GM21619 (cell line): Measurements from ENCODE around the gene CDKL2.
"Not testable (repeated sequence)": the region's sequence is repeated elsewhere in the genome, so short reads cannot be mapped to it uniquely, and the experiment has no call there.

ENCODE experiments used
- ATAC-seq: cut with Tn5 transposase; IDR thresholded peaks from one replicate; pipeline ENCODE4 v1.9.1; 2021; ENCODE audit not compliant: unreplicated experiment

Gene CDKL2

DNA sequence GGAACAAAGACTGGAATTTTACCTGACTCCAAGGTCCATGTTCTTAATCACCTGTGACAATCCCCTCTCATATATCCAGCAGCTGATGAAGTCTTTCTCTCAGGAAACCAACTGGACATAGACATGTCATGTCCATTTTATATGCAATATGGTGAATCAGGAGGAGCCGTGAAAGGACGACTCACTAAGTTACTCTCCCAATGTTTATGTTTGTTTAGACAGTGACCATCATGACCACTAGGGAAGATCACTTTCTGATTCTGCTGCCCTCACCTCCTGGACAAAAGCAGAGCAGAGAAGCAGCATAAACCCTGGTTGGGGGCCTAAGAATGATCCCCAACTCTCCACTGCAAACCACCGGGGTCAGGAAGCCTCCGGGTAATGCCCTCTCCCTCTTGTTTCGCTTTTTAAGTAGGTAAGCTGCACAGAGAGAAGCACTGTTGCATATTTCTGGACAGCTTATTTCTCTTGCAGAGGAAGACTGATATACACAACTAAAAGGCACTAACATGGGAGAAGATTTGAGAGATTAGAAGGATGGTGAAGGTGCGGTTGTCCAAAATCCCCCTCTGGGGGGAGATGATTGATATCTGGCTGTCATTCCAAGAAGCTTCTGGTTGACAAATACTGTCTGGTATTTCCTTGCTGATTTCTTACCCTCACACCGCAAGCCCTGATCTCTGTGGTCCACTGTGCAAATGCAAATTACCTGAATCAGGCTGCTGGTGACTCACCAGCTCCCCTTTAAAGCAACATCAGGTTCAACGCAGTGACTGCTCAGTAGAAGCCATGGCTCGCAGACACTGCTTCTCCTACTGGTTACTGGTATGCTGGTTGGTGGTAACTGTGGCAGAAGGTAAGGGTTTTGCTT is 74.8 kb downstream of the CDKL2 start, which contains the start of gene ODAPH:
ODAPH (plus strand) TSS at position 773 of the 871 bp plus-strand sequence; CDS start at position 790, 17 bp downstream.
- ATAC-seq, result peak; percentile 99

DNA sequence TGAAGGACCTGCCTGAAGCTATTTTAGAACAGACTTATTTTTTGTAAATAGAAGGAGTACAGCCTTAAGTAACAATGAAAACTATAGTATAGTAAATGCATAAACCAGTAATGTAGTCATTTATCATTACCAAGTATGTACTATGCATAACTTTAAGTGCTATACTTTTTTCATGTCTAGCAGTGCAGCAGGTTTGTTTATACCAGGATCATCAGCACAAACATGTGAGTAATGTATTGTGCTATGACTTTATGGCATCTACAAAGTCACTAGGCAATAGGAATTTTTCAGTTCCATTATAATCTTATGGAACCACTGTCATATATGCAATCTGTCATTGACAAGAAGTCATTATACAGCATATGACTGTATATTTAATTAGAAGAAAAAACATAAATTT is 77.9 kb downstream of the CDKL2 start:
- ATAC-seq, result no peak

DNA sequence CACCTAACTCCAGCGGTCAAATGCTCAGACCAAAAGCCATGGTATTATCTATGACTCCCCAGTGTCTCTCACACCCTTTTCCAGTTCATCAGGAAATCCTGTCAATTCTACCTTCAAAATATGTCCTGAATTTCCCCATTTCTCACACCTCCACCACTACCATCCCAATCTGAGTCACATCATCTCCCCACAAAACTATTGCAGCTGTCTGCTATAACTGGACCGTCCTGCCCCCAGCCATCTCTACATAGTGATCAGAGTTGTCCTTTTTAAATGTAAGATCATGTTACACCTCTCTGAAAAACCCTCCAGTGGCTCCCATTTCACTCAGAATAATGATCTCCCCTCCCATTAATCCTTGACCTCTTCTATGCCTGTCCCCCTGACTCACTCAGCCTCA is 81.3 kb downstream of the CDKL2 start:
- no peak for ATAC-seq

DNA sequence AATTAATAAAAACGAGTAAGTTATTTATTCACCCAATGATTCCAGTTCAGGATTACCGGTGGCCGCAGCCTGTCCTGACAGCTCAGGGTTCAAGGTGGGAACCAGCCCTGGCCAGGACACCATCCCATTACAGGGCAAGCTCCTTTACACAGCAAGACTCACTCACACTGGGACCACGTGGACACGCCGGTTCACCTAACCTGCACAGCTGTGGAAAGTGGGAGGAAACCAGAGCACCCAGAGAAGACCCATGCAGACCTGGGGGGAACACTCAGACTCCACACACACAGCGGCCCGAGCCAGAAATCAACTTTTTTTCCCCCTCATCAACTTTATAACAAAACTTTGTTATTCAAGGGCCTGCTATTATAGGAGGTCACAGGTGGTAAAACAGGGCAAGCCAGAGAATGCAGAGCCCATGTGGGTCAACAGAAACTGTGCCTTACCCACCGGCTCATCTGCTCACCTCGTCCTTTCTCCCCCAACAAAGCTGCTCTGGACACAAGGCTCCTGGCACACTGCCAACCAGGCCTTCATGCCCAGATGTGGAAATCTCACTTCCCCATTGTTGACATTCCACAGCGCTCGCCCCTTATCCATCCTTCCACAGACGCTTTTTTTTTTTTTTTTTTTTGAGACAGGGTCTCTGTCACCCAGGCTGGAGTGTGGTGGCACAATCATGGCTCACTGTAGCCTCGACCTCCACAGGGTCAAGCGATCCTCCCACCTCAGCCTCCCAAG is 82.5 kb downstream of the CDKL2 start:
- ATAC-seq, result no peak

DNA sequence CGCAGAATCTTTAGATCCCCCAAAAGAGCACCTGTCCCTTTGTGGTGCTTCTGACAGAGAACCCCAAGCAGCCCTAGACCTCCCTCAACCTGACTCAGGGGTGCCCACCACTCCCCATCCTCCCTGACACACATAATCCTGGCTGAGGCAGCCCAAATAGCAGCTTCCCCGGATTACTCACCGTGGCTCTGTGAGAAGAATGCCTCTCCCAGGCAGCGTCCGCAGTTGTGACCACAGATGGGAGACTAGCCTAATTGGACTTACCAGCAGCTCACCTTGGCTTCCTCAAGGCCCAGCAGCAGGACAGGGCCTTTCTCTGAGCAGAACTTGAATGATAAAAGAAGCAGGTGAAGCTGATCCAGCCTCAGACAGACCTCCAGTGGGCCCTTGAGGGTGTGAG is 84.8 kb downstream of the CDKL2 start:
- no peak for ATAC-seq

DNA sequence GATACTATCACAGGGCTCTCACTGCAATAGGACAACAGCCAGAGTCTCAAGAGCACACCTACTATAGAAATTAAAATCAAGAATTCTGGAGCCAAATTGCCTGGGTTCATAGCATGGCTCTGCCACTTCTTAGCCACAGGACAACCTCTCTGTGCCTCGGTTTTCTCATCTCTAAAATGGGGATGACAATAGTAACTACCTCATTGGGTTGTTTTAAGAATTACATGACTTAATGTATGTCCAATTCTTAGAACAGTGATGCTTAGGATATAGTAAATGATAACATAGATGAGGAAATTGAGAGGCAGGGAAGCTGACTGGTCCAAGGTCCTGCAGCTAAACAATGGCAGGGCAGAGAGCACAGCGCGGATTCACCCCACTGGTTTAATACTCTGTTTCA is 85.5 kb downstream of the CDKL2 start:
- no peak for ATAC-seq

DNA sequence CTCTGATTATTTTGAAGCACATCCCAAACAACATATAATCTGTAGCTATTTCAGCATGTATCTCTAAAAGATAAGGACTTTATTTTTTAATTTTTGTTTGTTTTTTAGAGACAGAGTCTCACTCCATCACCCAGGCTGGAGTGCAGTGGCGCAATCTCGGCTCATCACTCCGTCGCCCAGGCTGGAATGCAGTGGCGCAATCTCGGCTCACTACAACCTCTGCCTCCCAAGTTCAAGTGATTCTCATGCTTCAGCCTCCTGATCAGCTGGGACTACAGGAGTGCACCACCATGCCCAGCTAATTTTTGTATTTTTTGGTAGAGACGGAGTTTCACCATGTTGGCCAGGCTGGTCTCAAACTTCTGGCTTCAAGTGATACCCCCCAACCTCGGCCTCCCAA is 86.1 kb downstream of the CDKL2 start:
- ATAC-seq, result not testable (repeated sequence)

DNA sequence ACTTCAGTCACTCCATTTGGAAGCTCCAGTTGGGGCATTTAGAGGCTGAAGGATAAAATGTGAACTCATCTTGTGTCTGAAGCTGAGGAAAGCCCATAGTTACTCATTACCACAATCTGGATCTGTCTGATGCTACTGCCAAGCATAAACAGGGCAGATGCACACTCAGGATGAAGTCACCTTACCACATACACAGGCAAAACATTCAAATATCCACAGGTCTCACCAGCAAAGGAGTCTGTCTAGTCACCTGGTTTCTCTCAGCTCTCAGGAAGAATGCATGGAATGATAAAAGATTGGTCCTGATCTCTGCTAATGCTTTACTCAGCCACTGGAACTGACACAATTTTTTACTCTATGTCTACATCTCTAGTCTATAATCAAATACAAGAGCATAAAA is 87.5 kb downstream of the CDKL2 start:
- no peak for ATAC-seq

DNA sequence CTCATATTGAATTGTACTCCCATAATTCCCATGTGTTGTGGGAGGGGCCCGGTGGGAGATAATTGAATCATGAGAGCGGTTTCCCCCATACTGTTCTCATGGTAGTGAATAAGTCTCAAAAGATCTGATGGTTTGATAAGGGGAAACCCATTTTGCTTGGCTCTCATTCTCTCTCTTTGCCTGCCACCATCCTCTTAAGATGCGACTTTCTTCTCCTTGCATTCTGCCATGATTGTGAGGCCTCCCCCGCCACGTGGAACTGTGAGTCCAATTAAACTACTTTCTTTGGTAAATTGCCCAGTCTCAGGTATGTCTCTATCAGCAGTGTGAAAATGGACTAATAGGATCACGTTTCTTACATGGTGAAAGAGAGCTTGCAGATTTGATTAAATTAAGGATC is 93.0 kb downstream of the CDKL2 start:
- ATAC-seq, result not testable (repeated sequence)

DNA sequence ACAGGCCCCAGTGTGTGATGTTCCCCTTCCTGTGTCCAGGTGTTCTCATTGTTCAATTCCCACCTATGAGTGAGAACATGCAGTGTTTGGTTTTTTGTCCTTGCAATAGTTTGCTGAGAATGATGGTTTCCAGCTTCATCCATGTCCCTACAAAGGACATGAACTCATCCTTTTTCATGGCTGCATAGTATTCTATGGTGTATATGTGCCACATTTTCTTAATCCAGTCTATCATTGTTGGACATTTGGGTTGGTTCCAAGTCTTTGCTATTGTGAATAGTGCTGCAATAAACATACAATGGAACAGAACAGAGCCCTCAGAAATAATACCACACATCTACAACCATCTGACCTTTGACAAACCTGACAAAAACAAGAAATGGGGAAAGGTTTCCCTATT is 96.4 kb downstream of the CDKL2 start:
- ATAC-seq, result not testable (repeated sequence)

DNA sequence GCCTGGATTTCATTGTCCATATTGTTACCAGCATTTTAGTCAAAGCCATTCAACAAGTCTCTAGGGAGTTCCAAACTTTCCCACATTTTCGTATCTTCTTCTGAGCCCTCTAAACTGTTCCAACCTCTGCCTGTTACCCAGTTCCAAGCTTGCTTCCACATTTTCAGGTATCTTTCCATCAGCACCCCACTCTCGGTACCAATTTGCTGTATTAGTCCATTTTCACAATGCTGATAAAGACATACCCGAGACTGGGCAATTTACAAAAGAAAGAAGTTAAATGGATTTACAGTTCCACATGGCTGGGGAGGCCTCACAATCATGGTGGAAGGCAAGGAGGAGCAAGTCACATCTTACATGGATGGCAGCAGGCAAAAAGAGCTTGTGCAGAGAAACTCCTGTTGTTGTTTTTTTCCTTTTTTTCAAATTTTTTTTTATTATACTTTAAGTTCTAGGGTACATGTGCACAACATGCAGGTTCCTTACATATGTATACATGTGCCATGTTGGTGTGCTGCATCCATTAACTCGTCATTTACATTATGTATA is 96.9 kb downstream of the CDKL2 start:
- ATAC-seq, result not testable (repeated sequence)

DNA sequence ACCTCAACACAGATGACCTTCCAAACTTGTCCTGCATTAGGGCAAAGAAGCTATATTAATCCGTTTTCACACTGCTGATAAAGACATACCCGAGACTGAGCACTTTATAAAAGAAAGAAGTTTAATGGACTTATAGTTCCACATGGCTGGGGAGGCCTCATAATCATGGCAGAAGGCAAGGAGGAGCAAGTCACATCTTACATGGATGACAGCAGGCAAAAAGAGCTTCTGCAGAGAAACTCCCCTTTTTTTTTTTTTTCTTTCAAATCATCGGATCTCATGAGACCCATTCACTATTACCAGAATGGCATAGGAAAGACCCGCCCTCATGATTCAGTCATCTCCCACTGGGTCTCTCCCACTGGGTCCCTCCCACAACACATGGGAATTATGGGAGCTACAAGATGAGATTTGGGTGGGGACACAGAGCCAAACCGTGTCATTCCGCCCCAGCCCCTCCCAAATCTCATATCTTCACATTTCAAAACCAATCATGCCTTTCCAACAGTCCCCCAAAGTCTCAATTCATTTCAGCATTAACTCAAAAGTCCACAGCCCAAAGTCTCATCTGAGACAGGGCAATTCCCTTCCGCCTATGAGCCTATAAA is 98.7 kb downstream of the CDKL2 start:
- not testable (repeated sequence) for ATAC-seq

DNA sequence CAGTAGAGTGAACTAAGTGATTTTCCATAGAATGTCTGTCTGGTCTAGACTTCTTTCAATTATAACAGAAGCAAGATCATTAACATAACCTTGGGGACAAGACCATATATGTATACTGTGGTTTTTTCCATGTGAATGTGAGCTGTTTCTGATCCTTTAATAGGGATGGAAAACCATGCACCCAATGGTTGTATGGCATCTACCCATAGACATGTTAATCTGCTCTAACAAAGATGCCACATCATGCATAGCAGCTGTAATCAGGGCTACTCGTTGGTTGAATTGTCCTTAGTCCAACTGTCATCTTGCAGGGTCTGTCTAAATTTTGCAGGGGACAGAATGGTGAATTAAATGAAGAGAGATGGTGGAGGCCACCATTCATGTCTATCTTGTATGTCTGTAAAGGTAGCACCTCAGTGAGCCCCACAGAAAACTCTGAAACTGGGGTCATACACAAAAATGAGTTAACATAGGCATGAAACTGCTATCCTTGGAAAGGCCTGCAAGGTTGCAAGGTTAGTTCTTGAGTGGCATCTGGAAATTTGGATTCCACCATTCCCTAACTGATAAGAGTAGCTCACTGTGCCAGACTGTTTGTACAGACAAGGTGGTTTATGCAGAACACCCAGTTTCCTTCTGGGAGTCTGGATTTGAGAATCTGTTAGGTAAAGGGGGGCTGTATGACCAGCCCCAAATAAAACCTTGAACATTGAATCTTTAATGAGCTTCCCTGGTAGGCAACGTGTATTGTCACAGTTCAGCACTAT is 99.6 kb downstream of the CDKL2 start:
- ATAC-seq, result no peak
